Thymus (tissue), 11 donors: Measurements from ENCODE around the gene SECTM1. TPM values are rescaled to one million over a fixed set of nuclear protein-coding genes. Genes with fewer than 3 reads are reported as not detected.
"Not testable (repeated sequence)": the region's sequence is repeated elsewhere in the genome, so short reads cannot be mapped to it uniquely, and the experiment has no call there.

Experiments used
- DNase-seq, 9 donors: peaks; one replicate each; pipeline ENCODE4 v3.0.0-alpha.2; 2013; ENCODE audit warnings: low spot score in 9 of 9, low read depth in 6 of 9, missing footprints in 1 of 9
- H3K27ac ChIP-seq, 2 donors: one replicate each; pipeline ENCODE4 v1.5.1; 2013; ENCODE audit warnings: control low read depth in 1 of 2, low read depth in 1 of 2, low read length in 1 of 2, mild to moderate bottlenecking in 1 of 2, moderate library complexity in 1 of 2
- H3K27me3 ChIP-seq, 2 donors: one replicate each; pipeline ENCODE4 v1.5.1; 2013; ENCODE audit warnings: low read length in 1 of 2; ENCODE audit not compliant: control insufficient read depth in 2 of 2, insufficient read depth in 1 of 2
- H3K36me3 ChIP-seq, 2 donors: one replicate each; pipeline ENCODE4 v1.5.1; 2013; ENCODE audit warnings: low read length in 1 of 2, mild to moderate bottlenecking in 1 of 2, moderate library complexity in 1 of 2; ENCODE audit not compliant: control insufficient read depth in 2 of 2, insufficient read depth in 2 of 2
- H3K4me1 ChIP-seq, 2 donors: one replicate each; pipeline ENCODE4 v1.5.1; 2013; ENCODE audit warnings: low read length in 2 of 2; ENCODE audit not compliant: control insufficient read depth in 2 of 2, insufficient read depth in 2 of 2
- H3K4me3 ChIP-seq, 2 donors: one replicate each; pipeline ENCODE4 v1.5.1; 2013; ENCODE audit warnings: low read length in 2 of 2, control low read depth in 1 of 2, mild to moderate bottlenecking in 1 of 2
- H3K9me3 ChIP-seq, 2 donors: one replicate each; pipeline ENCODE4 v1.5.1; 2013; ENCODE audit warnings: low read length in 1 of 2, mild to moderate bottlenecking in 1 of 2; ENCODE audit not compliant: control insufficient read depth in 2 of 2, insufficient read depth in 1 of 2
- WGBS: extraction: QIAGEN DNeasy Blood & Tissue Kit; methylation state at CpG from one replicate; pipeline ENCODE4 v1.1.7; 2013; 5-methylcytosine and 5-hydroxymethylcytosine counted together
- polyA plus RNA-seq: library from polyadenylated mRNA; stranded (reverse); fragments of 200-250 nt; gene quantifications from one replicate; pipeline ENCODE4 v1.2.3, GENCODE V29; 2013
- total RNA-seq: library from RNA; stranded (reverse); fragments of 120-200 nt; gene quantifications from one replicate; pipeline ENCODE4 v1.2.4, GENCODE V29; 2013
- donor health status: healthy.

The SECTM1 gene
- total and polyA plus RNA-seq, 2 donors = 7.5 to 11.7 TPM

- H3K9me3 ChIP-seq, H3K27ac ChIP-seq, DNase-seq, H3K4me3 ChIP-seq, H3K36me3 ChIP-seq: not testable (repeated sequence)
- WGBS = 65% methylated on average over 1 of the region's 1 CpG
- Histone ChIP-seq H3K4me1 (peaks cover 3 to 30% of the 10 kb centered on the region in 2 donors), H3K27me3 (peaks cover 0 to 15% of the 10 kb centered on the region in 2 donors)
Measured at GRCh38 chr17:82359451-82360074, 26.0 kb upstream of the SECTM1 start.

- peaks cover 0 to 5% of the 10 kb centered on the region in 2 donors for H3K9me3 ChIP-seq
- WGBS = 57% methylated on average over 21 of the region's 21 CpGs
- no peaks in the 10 kb centered on the region for H3K36me3 ChIP-seq
- H3K4me3 ChIP-seq = no peak within 1 kb of the TSS
- H3K27ac ChIP-seq = no peak within 1 kb of the TSS
- H3K27me3 ChIP-seq = peaks cover 0 to 15% of the 10 kb centered on the region in 2 donors
- H3K4me1 ChIP-seq = peaks cover 3 to 34% of the 10 kb centered on the region in 2 donors
- peak in 3 of 9 donors; percentile 28 to 69 (median 37) for DNase-seq
Measured at GRCh38 chr17:82358465-82359350, 25.1 kb upstream of the SECTM1 start, which contains the start of gene TEX19. Gene TEX19, plus strand, starts transcription at chr17:82359247. Its CDS starts 2,904 bp downstream, at chr17:82362151.

- Histone ChIP-seq H3K27me3 (peaks cover 2 to 15% of the 10 kb centered on the region in 2 donors), H3K4me3 (no peak overlapping the region), H3K36me3 (no peaks in the 10 kb centered on the region), H3K4me1 (peaks cover 3 to 42% of the 10 kb centered on the region in 2 donors), H3K9me3 (peaks cover 0 to 5% of the 10 kb centered on the region in 2 donors), H3K27ac (no peak overlapping the region)
- DNase-seq = no peak
- WGBS = 83% methylated on average over 2 of the region's 2 CpGs
Measured at GRCh38 chr17:82357394-82357793, 23.8 kb upstream of the SECTM1 start.

- Histone ChIP-seq H3K27me3 (peaks cover 2 to 14% of the 10 kb centered on the region in 2 donors), H3K4me1 (peaks cover 3 to 45% of the 10 kb centered on the region in 2 donors), H3K4me3 (no peak overlapping the region), H3K27ac (no peak overlapping the region), H3K36me3 (no peaks in the 10 kb centered on the region), H3K9me3 (peaks cover 0 to 5% of the 10 kb centered on the region in 2 donors)
- WGBS = 86% methylated on average over 20 of the region's 20 CpGs
- no peak for DNase-seq
Measured at GRCh38 chr17:82356845-82357355, 23.3 kb upstream of the SECTM1 start.

GRCh38 chr17:82355770-82356427, 22.3 kb upstream of the SECTM1 start:
- H3K27ac ChIP-seq = no peak overlapping the region

GRCh38 chr17:82354804-82355308, 21.3 kb upstream of the SECTM1 start:
- Histone ChIP-seq H3K27ac (no peak overlapping the region), H3K4me3 (no peak overlapping the region), H3K36me3 (no peaks in the 10 kb centered on the region), H3K27me3 (peaks cover 2 to 22% of the 10 kb centered on the region in 2 donors), H3K4me1 (peaks cover 3 to 62% of the 10 kb centered on the region in 2 donors), H3K9me3 (peaks cover 0 to 11% of the 10 kb centered on the region in 2 donors)
- 92% methylated on average over 7 of the region's 7 CpGs for WGBS
- DNase-seq = no peak

More at GRCh38 chr17:82355770-82356427, 22.3 kb upstream of the SECTM1 start:
- WGBS = 93% methylated on average over 11 of the region's 11 CpGs
- Histone ChIP-seq H3K9me3 (peaks cover 0 to 11% of the 10 kb centered on the region in 2 donors), H3K36me3 (no peaks in the 10 kb centered on the region), H3K4me1 (peaks cover 3 to 54% of the 10 kb centered on the region in 2 donors), H3K4me3 (no peak overlapping the region), H3K27me3 (peaks cover 2 to 20% of the 10 kb centered on the region in 2 donors)
- no peak for DNase-seq

- H3K9me3 ChIP-seq = peaks cover 0 to 5% of the 10 kb centered on the region in 2 donors
- WGBS = 70% methylated on average over 8 of the region's 8 CpGs
- no peak overlapping the region for H3K4me3 ChIP-seq
- H3K27ac ChIP-seq = no peak overlapping the region
- DNase-seq = peak in 1 of 9 donors; percentile 43
- H3K36me3 ChIP-seq = no peaks in the 10 kb centered on the region
- H3K27me3 ChIP-seq = peaks cover 2 to 19% of the 10 kb centered on the region in 2 donors
- peaks cover 0 to 54% of the 10 kb centered on the region in 2 donors for H3K4me1 ChIP-seq
Measured at GRCh38 chr17:82353484-82353883, 19.9 kb upstream of the SECTM1 start.

GRCh38 chr17:82351713-82352488, 18.3 kb upstream of the SECTM1 start:
- WGBS = 46% methylated on average over 26 of the region's 26 CpGs
- H3K9me3 ChIP-seq = peaks cover 0 to 5% of the 10 kb centered on the region in 2 donors
- DNase-seq = peak; percentile 62 to 92 (median 81)
- peaks cover 0 to 42% of the 10 kb centered on the region in 2 donors for H3K4me1 ChIP-seq
- peaks cover 2 to 21% of the 10 kb centered on the region in 2 donors for H3K27me3 ChIP-seq
- no peak overlapping the region for H3K27ac ChIP-seq
- H3K36me3 ChIP-seq = no peaks in the 10 kb centered on the region
- no peak overlapping the region for H3K4me3 ChIP-seq
